ENCODE results near the gene ANKRD33B.

DNA sequence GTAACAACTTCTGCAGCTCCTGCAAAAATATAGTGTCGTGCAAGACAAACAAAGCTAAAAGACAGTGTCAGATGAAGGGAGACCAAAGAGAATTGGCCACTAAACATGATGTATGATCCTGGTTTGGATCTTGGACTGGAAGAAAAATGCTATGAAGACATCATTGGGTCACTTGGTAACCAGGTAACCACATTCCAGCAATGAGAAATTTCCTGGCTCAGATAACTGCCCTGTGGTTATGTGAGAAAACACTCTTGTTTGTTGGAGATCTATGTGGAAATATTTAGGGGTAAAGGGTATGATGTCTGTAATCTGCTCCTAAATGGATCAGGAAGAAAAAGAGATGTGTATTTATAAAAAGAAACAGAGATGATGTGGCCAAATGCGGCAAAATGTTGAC lies 45.5 kb upstream of the ANKRD33B start:
- no peak for TF ChIP-seq CTCF (IDR thresholded peaks at IDR 0.05)
- TF ChIP-seq EZH2phosphoT487 (IDR thresholded peaks at IDR 0.05): no peak

All from neural progenitor cell (in vitro differentiated cells).